ENCODE results near the gene MRTFA. TPM values are rescaled to one million over a fixed set of nuclear protein-coding genes. Genes with fewer than 3 reads are reported as not detected.
"Not testable (repeated sequence)": the region's sequence is repeated elsewhere in the genome, so short reads cannot be mapped to it uniquely, and the experiment has no call there.

Gene MRTFA
- total RNA-seq, 4 donors from 2014 or later, result 24.5 to 56.3 (median 40.9) TPM

- Histone ChIP-seq H3K27ac (peak overlapping the region in 3 of 4 donors; percentile 42 to 54 (median 51)), H3K9me3 (no peaks in the 10 kb centered on the region), H3K27me3 (no peaks in the 10 kb centered on the region), H3K4me3 (peak overlapping the region in 3 of 4 donors; percentile 16 to 44 (median 24)), H3K36me3 (no peaks in the 10 kb centered on the region), H3K4me1 (peaks cover 6 to 42% (median 13%) of the 10 kb centered on the region in 3 donors)
- intact Hi-C loops (cut with DNase I), result no loop called here
- WGBS, 2 donors, result 65 to 78% methylated on average over 3 of the region's 3 CpGs
- no peak for TF ChIP-seq POLR2A (IDR thresholded peaks at IDR 0.05)
- TF ChIP-seq, protein P1, sequence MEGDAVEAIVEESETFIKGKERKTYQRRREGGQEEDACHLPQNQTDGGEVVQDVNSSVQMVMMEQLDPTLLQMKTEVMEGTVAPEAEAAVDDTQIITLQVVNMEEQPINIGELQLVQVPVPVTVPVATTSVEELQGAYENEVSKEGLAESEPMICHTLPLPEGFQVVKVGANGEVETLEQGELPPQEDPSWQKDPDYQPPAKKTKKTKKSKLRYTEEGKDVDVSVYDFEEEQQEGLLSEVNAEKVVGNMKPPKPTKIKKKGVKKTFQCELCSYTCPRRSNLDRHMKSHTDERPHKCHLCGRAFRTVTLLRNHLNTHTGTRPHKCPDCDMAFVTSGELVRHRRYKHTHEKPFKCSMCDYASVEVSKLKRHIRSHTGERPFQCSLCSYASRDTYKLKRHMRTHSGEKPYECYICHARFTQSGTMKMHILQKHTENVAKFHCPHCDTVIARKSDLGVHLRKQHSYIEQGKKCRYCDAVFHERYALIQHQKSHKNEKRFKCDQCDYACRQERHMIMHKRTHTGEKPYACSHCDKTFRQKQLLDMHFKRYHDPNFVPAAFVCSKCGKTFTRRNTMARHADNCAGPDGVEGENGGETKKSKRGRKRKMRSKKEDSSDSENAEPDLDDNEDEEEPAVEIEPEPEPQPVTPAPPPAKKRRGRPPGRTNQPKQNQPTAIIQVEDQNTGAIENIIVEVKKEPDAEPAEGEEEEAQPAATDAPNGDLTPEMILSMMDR (IDR thresholded peaks at IDR 0.05), result no peak
- no peak for DNase-seq
Measured at GRCh38 chr22:40531951-40532900, 104.3 kb downstream of the MRTFA start.

- peaks cover 6 to 40% (median 13%) of the 10 kb centered on the region in 3 donors for H3K4me1 ChIP-seq
- intact Hi-C loops (cut with DNase I); DNase-seq: not testable (repeated sequence)
Measured at GRCh38 chr22:40530391-40530790, 106.1 kb downstream of the MRTFA start.

GRCh38 chr22:40529821-40530220, 106.7 kb downstream of the MRTFA start:
- Histone ChIP-seq H3K27me3 (no peaks in the 10 kb centered on the region), H3K4me3 (no peak overlapping the region), H3K27ac (no peak overlapping the region), H3K36me3 (no peaks in the 10 kb centered on the region), H3K4me1 (peaks cover 7 to 40% (median 13%) of the 10 kb centered on the region in 3 donors), H3K9me3 (no peaks in the 10 kb centered on the region)
- intact Hi-C loops (cut with DNase I), result loop anchor here (10.0 kb wide), 1 partner anchor 115 kb away; no protein-coding TSS in a partner anchor
- no peak for DNase-seq
- WGBS, 2 donors, result 47 to 63% methylated on average over 1 of the region's 1 CpG
- no peak for TF ChIP-seq POLR2A (IDR thresholded peaks at IDR 0.05)
- TF ChIP-seq, protein P1 (IDR thresholded peaks at IDR 0.05), result no peak

More at GRCh38 chr22:40530391-40530790, 106.1 kb downstream of the MRTFA start:
- H3K36me3 ChIP-seq, H3K9me3 ChIP-seq, H3K27ac ChIP-seq, H3K4me3 ChIP-seq, H3K27me3 ChIP-seq: not testable (repeated sequence)
- 90 to 92% methylated on average over 6 of the region's 6 CpGs for WGBS, 2 donors

DNA sequence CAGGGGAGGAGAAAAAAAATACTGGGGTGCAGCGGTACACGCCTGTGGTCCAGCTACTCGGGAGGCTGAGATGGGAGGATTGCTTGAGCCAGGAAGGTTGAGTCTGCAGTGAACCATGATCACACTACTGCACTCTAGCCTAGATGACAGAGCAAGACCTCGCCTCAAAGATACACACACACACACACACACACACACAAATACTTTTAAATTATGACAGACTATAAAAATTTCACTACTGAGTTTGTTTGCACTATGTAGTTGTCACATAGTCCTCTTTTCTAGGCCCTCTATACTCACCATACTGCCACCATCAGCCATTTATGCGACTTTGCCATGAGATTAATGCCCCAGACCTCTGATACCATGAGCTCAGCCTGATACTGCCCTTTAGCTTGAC, 109.6 kb downstream of the MRTFA start:
- H3K27me3 ChIP-seq, result no peaks in the 10 kb centered on the region
- DNase-seq, result no peak
- peaks cover 4 to 25% (median 14%) of the 10 kb centered on the region in 3 donors for H3K4me1 ChIP-seq
- 86 to 92% methylated on average over 5 of the region's 5 CpGs for WGBS, 2 donors
- H3K27ac ChIP-seq, result no peak overlapping the region
- TF ChIP-seq, protein P1 (IDR thresholded peaks at IDR 0.05), result no peak
- TF ChIP-seq POLR2A (IDR thresholded peaks at IDR 0.05), result no peak
- H3K9me3 ChIP-seq, result no peaks in the 10 kb centered on the region
- intact Hi-C loops (cut with DNase I), result loop anchor here (10.0 kb wide), 1 partner anchor 118 kb away; no protein-coding TSS in a partner anchor
- no peak overlapping the region for H3K4me3 ChIP-seq
- no peaks in the 10 kb centered on the region for H3K36me3 ChIP-seq

DNA sequence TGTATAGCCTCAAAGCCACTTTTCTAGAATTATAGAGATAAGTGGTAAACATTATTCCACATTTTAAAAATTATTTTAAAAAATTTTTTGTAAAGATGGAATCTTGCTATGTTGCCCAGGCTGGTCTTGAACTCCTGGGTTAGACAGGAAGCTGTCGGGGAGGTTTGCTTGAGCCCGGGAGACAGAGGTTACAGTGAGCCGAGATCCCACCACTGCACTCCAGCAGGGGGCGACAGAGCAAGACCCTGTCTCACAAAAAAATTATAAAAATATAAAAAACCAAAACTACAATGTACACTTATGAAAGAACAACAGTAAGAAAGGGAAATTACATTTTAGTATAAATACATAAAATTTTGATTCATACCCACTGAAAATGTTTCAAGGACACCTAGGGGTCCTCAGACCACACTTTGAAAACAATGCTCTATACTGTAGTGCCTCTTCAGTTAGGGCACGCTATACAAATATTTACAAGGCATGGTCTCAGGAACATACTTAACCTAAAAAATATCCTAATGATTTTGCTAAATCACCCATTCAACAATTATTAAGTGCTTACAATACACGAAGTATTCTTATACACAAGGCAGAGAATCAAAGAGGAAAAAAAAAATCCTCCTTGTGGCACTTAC, 111.2 kb downstream of the MRTFA start:
- Histone ChIP-seq H3K27ac (no peak overlapping the region), H3K36me3 (no peaks in the 10 kb centered on the region), H3K27me3 (no peaks in the 10 kb centered on the region), H3K9me3 (no peaks in the 10 kb centered on the region), H3K4me3 (no peak overlapping the region), H3K4me1 (peaks cover 4 to 23% (median 12%) of the 10 kb centered on the region in 3 donors)
- 33 to 40% methylated on average over 6 of the region's 6 CpGs for WGBS, 2 donors
- TF ChIP-seq, protein P1 (IDR thresholded peaks at IDR 0.05), result peak; percentile 53 to 74 (median 72)
- no peak for TF ChIP-seq POLR2A (IDR thresholded peaks at IDR 0.05)
- no peak for DNase-seq
- intact Hi-C loops (cut with DNase I), result loop anchor here (10.0 kb wide), 1 partner anchor 119 kb away; no protein-coding TSS in a partner anchor

Data from esophagus squamous epithelium (tissue), 5 donors.